Liver (tissue), 9 donors: ENCODE results near the gene B4GALT3. TPM values are rescaled to one million over a fixed set of nuclear protein-coding genes. Genes with fewer than 3 reads are reported as not detected.

Source experiments
- DNase-seq: peaks from one replicate; pipeline ENCODE4 v3.0.0-alpha.2; 2017; ENCODE audit warnings: low spot score
- H3K27ac ChIP-seq, 2 donors: one replicate each; pipeline ENCODE4 v1.7.0; 2013; ENCODE audit warnings: inconsistent platforms in 2 of 2, low read length in 2 of 2, control low read depth in 1 of 2, low read depth in 1 of 2, mild to moderate bottlenecking in 1 of 2
- H3K27me3 ChIP-seq, 4 donors: one replicate each; pipeline versions ENCODE4 v1.6.1 to v1.7.0; 2013; ENCODE audit warnings: low read length in 3 of 4, inconsistent platforms in 1 of 4, mild to moderate bottlenecking in 1 of 4, moderate library complexity in 1 of 4; ENCODE audit not compliant: control insufficient read depth in 4 of 4, insufficient read depth in 4 of 4
- H3K36me3 ChIP-seq, 4 donors: one replicate each; pipeline versions ENCODE4 v1.6.1 to v1.7.0; 2013; ENCODE audit warnings: low read length in 3 of 4, mild to moderate bottlenecking in 3 of 4, low read depth in 1 of 4, moderate library complexity in 1 of 4; ENCODE audit not compliant: control insufficient read depth in 4 of 4, insufficient read depth in 3 of 4
- H3K4me1 ChIP-seq, 4 donors: one replicate each; pipeline versions ENCODE4 v1.6.1 to v1.7.0; 2013; ENCODE audit warnings: low read length in 3 of 4, mild to moderate bottlenecking in 3 of 4, moderate library complexity in 1 of 4; ENCODE audit not compliant: control insufficient read depth in 4 of 4, insufficient read depth in 4 of 4
- H3K4me3 ChIP-seq, 3 donors: one replicate each; pipeline versions ENCODE4 v1.6.1 to v1.7.0; 2013; ENCODE audit warnings: low read length in 3 of 3, control low read depth in 1 of 3, low read depth in 1 of 3, mild to moderate bottlenecking in 1 of 3
- H3K9ac ChIP-seq, 2 donors: one replicate each; pipeline ENCODE4 v1.7.0; 2013; ENCODE audit warnings: low read length in 2 of 2, mild to moderate bottlenecking in 2 of 2, moderate library complexity in 2 of 2, control low read depth in 1 of 2, low read depth in 1 of 2
- H3K9me3 ChIP-seq, 4 donors: one replicate each; pipeline versions ENCODE4 v1.6.1 to v1.7.0; 2013; ENCODE audit warnings: low read length in 3 of 4; ENCODE audit not compliant: control insufficient read depth in 4 of 4
- ATF3 ChIP-seq: IDR thresholded peaks from 2 replicates; pipeline ENCODE4 v1.6.1; 2016; ENCODE audit warnings: antibody characterized with exemption
- CTCF ChIP-seq: fragments of 150-350 bp; IDR thresholded peaks from 2 replicates; pipeline ENCODE4 v1.5.1; 2017; ENCODE audit warnings: improper control_type of control experiment, low read depth, low read length; ENCODE audit not compliant: missing input control
- EGR1 ChIP-seq, 2 donors: IDR thresholded peaks; 2 replicates each; pipeline ENCODE4 v1.6.1; 2016 to 2018; ENCODE audit warnings: antibody characterized with exemption in 2 of 2, low read depth in 2 of 2
- FOXA1 ChIP-seq: IDR thresholded peaks from 2 replicates; pipeline ENCODE4 v1.6.1; 2016; ENCODE audit warnings: antibody characterized with exemption
- FOXA2 ChIP-seq: IDR thresholded peaks from 2 replicates; pipeline ENCODE4 v1.6.1; 2016; ENCODE audit warnings: antibody characterized with exemption
- GABPA ChIP-seq, 2 donors: IDR thresholded peaks in 1 of 2; conservative IDR thresholded peaks in 1 of 2; 2 replicates each; pipeline ENCODE4 v1.6.1; 2016; ENCODE audit warnings: antibody characterized with exemption in 2 of 2, mild to moderate bottlenecking in 1 of 2, moderate library complexity in 1 of 2
- HNF4A ChIP-seq, 2 donors: conservative IDR thresholded peaks; 2 replicates each; pipeline ENCODE4 v1.6.1; 2016; ENCODE audit warnings: antibody characterized with exemption in 2 of 2, mild to moderate bottlenecking in 2 of 2
- HNF4G ChIP-seq: IDR thresholded peaks from 2 replicates; pipeline ENCODE4 v1.6.1; 2016; ENCODE audit warnings: antibody characterized with exemption
- JUND ChIP-seq, 2 donors: IDR thresholded peaks; 2 replicates each; pipeline ENCODE4 v1.6.1; 2016; ENCODE audit warnings: antibody characterized with exemption in 2 of 2
- MAX ChIP-seq: IDR thresholded peaks from 2 replicates; pipeline ENCODE4 v1.6.1; 2016; ENCODE audit warnings: antibody characterized with exemption
- NR2F2 ChIP-seq: IDR thresholded peaks from 2 replicates; pipeline ENCODE4 v1.6.1; 2016; ENCODE audit warnings: antibody characterized with exemption
- RAD21 ChIP-seq, 2 donors: IDR thresholded peaks; 2 replicates each; pipeline ENCODE4 v1.6.1; 2016; ENCODE audit warnings: antibody characterized with exemption in 2 of 2, mild to moderate bottlenecking in 2 of 2
- REST ChIP-seq: IDR thresholded peaks from 2 replicates; pipeline ENCODE4 v1.6.1; 2016; ENCODE audit warnings: antibody characterized with exemption, mild to moderate bottlenecking
- RXRA ChIP-seq, 2 donors: IDR thresholded peaks; 2 replicates each; pipeline ENCODE4 v1.6.1; 2017 to 2018; ENCODE audit warnings: antibody characterized with exemption in 2 of 2, mild to moderate bottlenecking in 1 of 2
- SP1 ChIP-seq: IDR thresholded peaks from 2 replicates; pipeline ENCODE4 v1.6.1; 2018; ENCODE audit warnings: antibody characterized with exemption, mild to moderate bottlenecking
- YY1 ChIP-seq: IDR thresholded peaks from 2 replicates; pipeline ENCODE4 v1.6.1; 2016; ENCODE audit warnings: antibody characterized with exemption, mild to moderate bottlenecking
- ZBTB33 ChIP-seq: IDR thresholded peaks from 2 replicates; pipeline ENCODE4 v1.6.1; 2016; ENCODE audit warnings: antibody characterized with exemption
- WGBS: extraction: QIAGEN DNeasy Blood & Tissue Kit; methylation state at CpG from one replicate; pipeline ENCODE4 v1.1.7; 2013; 5-methylcytosine and 5-hydroxymethylcytosine counted together
- polyA plus RNA-seq, 2 donors: library from polyadenylated mRNA; stranded (reverse) in 1 of 2; unstranded in 1 of 2; fragments of 200-250 nt in 1 of 2; fragments of >200 nt in 1 of 2; fragmentation: Nextera tagmentation in 1 of 2; extraction: Ambion mirVana in 1 of 2; gene quantifications; one replicate each; pipeline versions ENCODE4 v1.2.1 to v1.2.3, GENCODE V29; 2013 to 2015
- total RNA-seq, 2 donors: library from RNA; depleted of rRNA; stranded (reverse); fragments of >200 nt; gene quantifications; one replicate each; pipeline ENCODE4 v1.2.3, GENCODE V29; 2014
- donor health status: healthy.
- donor health status: healthy.
- donor health status: healthy.
- donor health status: healthy.
- donor health status: healthy.

Gene B4GALT3
- total and polyA plus RNA-seq, 4 donors, result 13.1 to 23.8 (median 14.7) TPM

- H3K4me3 ChIP-seq, result no peak overlapping the region
- DNase-seq, result no peak
- 96% methylated on average over 11 of the region's 11 CpGs for WGBS
- H3K36me3 ChIP-seq, result peaks cover 2 to 46% (median 31%) of the 10 kb centered on the region in 4 donors
- TF ChIP-seq MAX, result no peak
- TF ChIP-seq FOXA1, result no peak
- no peak for TF ChIP-seq RXRA (IDR thresholded peaks at IDR 0.05)
- TF ChIP-seq FOXA2, result no peak
- no peak for TF ChIP-seq HNF4G
- TF ChIP-seq HNF4A (conservative IDR thresholded peaks at IDR 0.05), result no peak
- TF ChIP-seq JUND (IDR thresholded peaks at IDR 0.05), result no peak
- TF ChIP-seq YY1, result no peak
- no peak for TF ChIP-seq SP1
- no peak for TF ChIP-seq CTCF
- no peak for TF ChIP-seq ZBTB33
- no peak for TF ChIP-seq REST
- no peak for TF ChIP-seq NR2F2
- no peak for TF ChIP-seq ATF3
- no peak for TF ChIP-seq EGR1 (IDR thresholded peaks at IDR 0.05; ENCODE audit: low read depth in 2 of 2)
- TF ChIP-seq RAD21 (IDR thresholded peaks at IDR 0.05), result no peak
- no peaks in the 10 kb centered on the region for H3K9me3 ChIP-seq
- peak overlapping the region; percentile 32 to 40 for H3K27ac ChIP-seq
- no peak overlapping the region for H3K9ac ChIP-seq
- peaks cover 0 to 31% (median 26%) of the 10 kb centered on the region in 4 donors for H3K4me1 ChIP-seq
- no peaks in the 10 kb centered on the region for H3K27me3 ChIP-seq
Observed at GRCh38 chr1:161173711-161174110, 3.6 kb downstream of the B4GALT3 start.

- Histone ChIP-seq H3K27ac (peak overlapping the region in 1 of 2 donors; percentile 32), H3K9me3 (no peaks in the 10 kb centered on the region), H3K36me3 (peaks cover 2 to 46% (median 31%) of the 10 kb centered on the region in 4 donors), H3K27me3 (no peaks in the 10 kb centered on the region), H3K4me1 (peaks cover 0 to 27% (median 22%) of the 10 kb centered on the region in 4 donors), H3K9ac (no peak overlapping the region), H3K4me3 (no peak overlapping the region)
- WGBS, result 30% methylated on average over 4 of the region's 4 CpGs
- DNase-seq, result no peak
- TF ChIP-seq EGR1 (IDR thresholded peaks at IDR 0.05; ENCODE audit: low read depth in 2 of 2), result no peak
- TF ChIP-seq NR2F2, result peak; percentile 92
- TF ChIP-seq ATF3, result no peak
- TF ChIP-seq FOXA1, result no peak
- TF ChIP-seq CTCF, result no peak
- TF ChIP-seq JUND (IDR thresholded peaks at IDR 0.05), result no peak
- TF ChIP-seq GABPA (IDR thresholded peaks at IDR 0.05 in 1 of 2, conservative IDR thresholded peaks at IDR 0.05 in 1 of 2), result no peak
- no peak for TF ChIP-seq HNF4G
- TF ChIP-seq REST, result no peak
- no peak for TF ChIP-seq YY1
Observed at GRCh38 chr1:161172776-161173376, 4.4 kb downstream of the B4GALT3 start.
